Endothelial cell of umbilical vein (primary cell): ENCODE measurements around the gene DAG1.

Experiments
- CTCF ChIP-seq, 2 donors: IDR thresholded peaks; 1 replicate in 1 of 2; 2 replicates in 1 of 2; pipeline ENCODE4 v1.5.1; 2011; ENCODE audit warnings: low read length in 2 of 2, mild to moderate bottlenecking in 2 of 2, moderate library complexity in 2 of 2, control low read depth in 1 of 2, inconsistent platforms in 1 of 2, low read depth in 1 of 2; ENCODE audit not compliant: insufficient read depth in 1 of 2; ENCODE audit errors: extremely low read depth in 1 of 2
- EZH2 ChIP-seq: IDR thresholded peaks from 2 replicates; pipeline ENCODE4 v1.6.1; 2012; ENCODE audit warnings: borderline replicate concordance, low read depth, mild to moderate bottlenecking, moderate library complexity, low read length, inconsistent platforms; ENCODE audit not compliant: severe bottlenecking
- GATA2 ChIP-seq: IDR thresholded peaks from 2 replicates; pipeline ENCODE4 v1.7.0; 2011; ENCODE audit warnings: low read depth, mild to moderate bottlenecking, moderate library complexity, mixed read lengths, low read length; ENCODE audit not compliant: insufficient read length, insufficient read depth
- MAX ChIP-seq: IDR thresholded peaks from 2 replicates; pipeline ENCODE4 v1.6.1; 2011; ENCODE audit not compliant: insufficient read depth, insufficient read length
- POLR2A ChIP-seq: IDR thresholded peaks from 2 replicates; pipeline ENCODE4 v1.6.1; 2012; ENCODE audit warnings: low read depth, mild to moderate bottlenecking, control low read depth, low read length
- POLR2AphosphoS5 ChIP-seq: IDR thresholded peaks from 2 replicates; pipeline ENCODE4 v1.6.1; 2012; ENCODE audit warnings: low read depth, mild to moderate bottlenecking, control low read depth, low read length, moderate library complexity; ENCODE audit not compliant: insufficient read depth

GRCh38 chr3:49498239-49498638 lies 28.2 kb downstream of the DAG1 start:
- TF ChIP-seq CTCF (IDR thresholded peaks at IDR 0.05; ENCODE audit: extremely low read depth in 1 of 2, insufficient read depth in 1 of 2, low read depth in 1 of 2, low read length in 2 of 2) (no peak), GATA2 (no peak), POLR2A (no peak), POLR2AphosphoS5 (no peak), MAX (no peak), EZH2 (no peak)
